CD4-positive, alpha-beta memory T cell (primary cell): Measurements from ENCODE around the gene CPVL. TPM values are rescaled to one million over a fixed set of nuclear protein-coding genes. Genes with fewer than 3 reads are reported as not detected.
A peak's percentile ranks its signal among the peaks of the same experiment; 100 is the strongest.

Experiments used
- CTCF ChIA-PET: fragments of 350-600 bp; sonication (Branson Sonifier 250); formaldehyde crosslinking; loops from one replicate; lab custom pipeline; 2021; ENCODE audit warnings: inconsistent platforms; ENCODE audit not compliant: partially characterized antibody; lab: Charles Lee
- POLR2A ChIA-PET: fragments of 350-600 bp; sonication (Branson Sonifier 250); formaldehyde crosslinking; loops from one replicate; lab custom pipeline; 2021; ENCODE audit not compliant: partially characterized antibody; lab: Charles Lee
- DNase-seq, 5 donors: peaks; one replicate each; pipeline versions ENCODE4 v3.0.0 to v3.0.0-alpha.2; 2020 to 2022; ENCODE audit warnings: mixed read lengths in 1 of 5
- H3K27ac ChIP-seq: one replicate; pipeline ENCODE4 v1.7.0; 2013; ENCODE audit warnings: low read depth, low read length
- H3K27me3 ChIP-seq: 2 replicates; pipeline ENCODE4 v1.7.0; 2013; ENCODE audit warnings: mild to moderate bottlenecking, low read length, moderate library complexity; ENCODE audit not compliant: insufficient read depth
- H3K36me3 ChIP-seq: 2 replicates; pipeline ENCODE4 v1.7.0; 2013; ENCODE audit warnings: mild to moderate bottlenecking, low read length, moderate library complexity; ENCODE audit not compliant: insufficient read depth
- H3K4me1 ChIP-seq: 2 replicates; pipeline ENCODE4 v1.7.0; 2013; ENCODE audit warnings: mild to moderate bottlenecking, low read length, moderate library complexity; ENCODE audit not compliant: insufficient read depth
- H3K4me3 ChIP-seq, 2 donors: one replicate each; pipeline ENCODE4 v1.7.0; 2013; ENCODE audit warnings: low read length in 2 of 2, mild to moderate bottlenecking in 1 of 2
- H3K9me3 ChIP-seq, 2 donors: one replicate each; pipeline ENCODE4 v1.7.0; 2013; ENCODE audit warnings: low read length in 2 of 2, control low read depth in 1 of 2; ENCODE audit not compliant: control insufficient read depth in 1 of 2
- H3K27ac Mint-ChIP-seq, 7 donors: one replicate each; pipeline ENCODE4 v1.8.0; 2020 to 2021; ENCODE audit warnings: mixed read lengths in 7 of 7, mild to moderate bottlenecking in 6 of 7, inconsistent platforms in 3 of 7, moderate library complexity in 3 of 7
- H3K27me3 Mint-ChIP-seq, 2 donors: one replicate each; pipeline ENCODE4 v1.8.0; 2020 to 2021; ENCODE audit warnings: mixed read lengths in 2 of 2
- H3K36me3 Mint-ChIP-seq, 2 donors: one replicate each; pipeline ENCODE4 v1.8.0; 2020 to 2021; ENCODE audit warnings: mixed read lengths in 2 of 2, inconsistent platforms in 1 of 2, mild to moderate bottlenecking in 1 of 2
- H3K4me1 Mint-ChIP-seq, 4 donors: one replicate each; pipeline ENCODE4 v1.8.0; 2020 to 2021; ENCODE audit warnings: mixed read lengths in 4 of 4, mild to moderate bottlenecking in 1 of 4
- H3K4me3 Mint-ChIP-seq, 8 donors: one replicate each; pipeline ENCODE4 v1.8.0; 2020 to 2021; ENCODE audit warnings: mixed read lengths in 8 of 8, mild to moderate bottlenecking in 7 of 8, moderate library complexity in 6 of 8, inconsistent platforms in 3 of 8
- H3K9me3 Mint-ChIP-seq, 8 donors: one replicate each; pipeline ENCODE4 v1.8.0; 2020 to 2021; ENCODE audit warnings: mixed read lengths in 8 of 8, mild to moderate bottlenecking in 5 of 8, inconsistent platforms in 3 of 8, moderate library complexity in 1 of 8
- intact Hi-C: fragments of 100-400 bp; cut with micrococcal nuclease; formaldehyde crosslinking; loops from one replicate; pipeline ENCODE4 v1.15.1; 2023
- polyA plus RNA-seq, 2 donors: library from polyadenylated mRNA; unstranded; fragments of 300-500 nt; fragmentation: Illumina TruSeq; gene quantifications; one replicate each; pipeline ENCODE4 v1.2.3, GENCODE V29; 2021
- total RNA-seq, 2 experiments: library from RNA; stranded (reverse); gene quantifications; one replicate each; pipeline ENCODE4 v1.2.3, GENCODE V29; 2021

CPVL gene
- total and polyA plus RNA-seq, 4 experiments from 2014 or later: 0.61 to 1.6 (median 1.3) TPM; not detected in 1

GRCh38 chr7:28961972-28962371 is 184.4 kb downstream of the CPVL start:
- CTCF ChIA-PET: interaction anchor here (1.5 kb wide), 1 partner anchor 39 kb away, joined by 5 read pairs; no protein-coding TSS in a partner anchor
- no peak for DNase-seq
- Histone ChIP-seq H3K9me3 (no peaks in the 10 kb centered on the region), H3K4me1 (no peaks in the 10 kb centered on the region), H3K36me3 (no peaks in the 10 kb centered on the region), H3K4me3 (no peak overlapping the region), H3K27me3 (peaks cover 4% of the 10 kb centered on the region), H3K27ac (no peak overlapping the region)
- Mint-ChIP-seq H3K36me3 (no peaks in the 10 kb centered on the region), H3K27ac (no peak overlapping the region), H3K4me3 (no peak overlapping the region), H3K4me1 (peaks cover 0 to 7% (median 5%) of the 10 kb centered on the region in 4 donors), H3K27me3 (peaks cover 18 to 19% of the 10 kb centered on the region in 2 donors), H3K9me3 (no peaks in the 10 kb centered on the region)
- intact Hi-C loops: no loop called here
- POLR2A ChIA-PET: no interaction called here

- Mint-ChIP-seq H3K9me3 (no peaks in the 10 kb centered on the region), H3K4me3 (no peak overlapping the region), H3K36me3 (no peaks in the 10 kb centered on the region), H3K4me1 (peaks cover 0 to 8% (median 5%) of the 10 kb centered on the region in 4 donors), H3K27me3 (peaks cover 20 to 22% of the 10 kb centered on the region in 2 donors), H3K27ac (no peak overlapping the region)
- peaks cover 4% of the 10 kb centered on the region for H3K27me3 ChIP-seq
- H3K4me1 ChIP-seq: peaks cover 4% of the 10 kb centered on the region
- H3K4me3 ChIP-seq: no peak overlapping the region
- no peak overlapping the region for H3K27ac ChIP-seq
- no peaks in the 10 kb centered on the region for H3K36me3 ChIP-seq
- H3K9me3 ChIP-seq: no peaks in the 10 kb centered on the region
- CTCF ChIA-PET: no interaction called here
- intact Hi-C loops: no loop called here
- POLR2A ChIA-PET: no interaction called here
- no peak for DNase-seq
These were observed 186.1 kb downstream of the CPVL start for GRCh38 chr7:28960071-28960840.

GRCh38 chr7:28958980-28959347 is 187.4 kb downstream of the CPVL start:
- Mint-ChIP-seq H3K4me3 (peak overlapping the region in 3 of 8 donors; percentile 9 to 48 (median 38)), H3K27me3 (peaks cover 26 to 31% of the 10 kb centered on the region in 2 donors), H3K27ac (no peak overlapping the region), H3K36me3 (no peaks in the 10 kb centered on the region), H3K4me1 (peaks cover 0 to 8% (median 6%) of the 10 kb centered on the region in 4 donors), H3K9me3 (no peaks in the 10 kb centered on the region)
- Histone ChIP-seq H3K4me3 (no peak overlapping the region), H3K27ac (no peak overlapping the region), H3K27me3 (peaks cover 12% of the 10 kb centered on the region), H3K4me1 (peaks cover 4% of the 10 kb centered on the region), H3K36me3 (no peaks in the 10 kb centered on the region), H3K9me3 (no peaks in the 10 kb centered on the region)
- DNase-seq: no peak
- ChIA-PET CTCF (no interaction called here), POLR2A (no interaction called here)
- intact Hi-C loops: no loop called here

GRCh38 chr7:28958235-28958979 is 187.9 kb downstream of the CPVL start, which contains the start of gene TRIL:
TSS of gene TRIL (minus strand) at chr7:28958330. CDS start at chr7:28958046, 284 bp downstream.
- Histone ChIP-seq H3K4me1 (peaks cover 4% of the 10 kb centered on the region), H3K9me3 (no peaks in the 10 kb centered on the region), H3K4me3 (no peak within 1 kb of the TSS), H3K36me3 (no peaks in the 10 kb centered on the region), H3K27ac (no peak within 1 kb of the TSS), H3K27me3 (peaks cover 12% of the 10 kb centered on the region)
- intact Hi-C loops: no loop called here
- H3K4me3 Mint-ChIP-seq: peak within 1 kb of the TSS in 6 of 8 donors; percentile 29 to 59 (median 50)
- POLR2A ChIA-PET: no interaction called here
- H3K27ac Mint-ChIP-seq: peak within 1 kb of the TSS in 1 of 7 donors; percentile 61
- DNase-seq: no peak
- no peaks in the 10 kb centered on the region for H3K9me3 Mint-ChIP-seq
- H3K27me3 Mint-ChIP-seq: peaks cover 26 to 36% of the 10 kb centered on the region in 2 donors
- H3K4me1 Mint-ChIP-seq: peaks cover 0 to 8% (median 6%) of the 10 kb centered on the region in 4 donors
- H3K36me3 Mint-ChIP-seq: no peaks in the 10 kb centered on the region
- CTCF ChIA-PET: no interaction called here

- Mint-ChIP-seq H3K27me3 (peaks cover 28 to 42% of the 10 kb centered on the region in 2 donors), H3K4me1 (peaks cover 0 to 8% (median 6%) of the 10 kb centered on the region in 4 donors), H3K9me3 (no peaks in the 10 kb centered on the region), H3K27ac (peak overlapping the region in 1 of 7 donors; percentile 61), H3K36me3 (no peaks in the 10 kb centered on the region), H3K4me3 (peak overlapping the region in 2 of 8 donors; percentile 54 to 59)
- Histone ChIP-seq H3K4me1 (peaks cover 4% of the 10 kb centered on the region), H3K27ac (no peak overlapping the region), H3K36me3 (no peaks in the 10 kb centered on the region), H3K9me3 (no peaks in the 10 kb centered on the region), H3K4me3 (no peak overlapping the region), H3K27me3 (peaks cover 12% of the 10 kb centered on the region)
- DNase-seq: no peak
- CTCF ChIA-PET: interaction anchor here (1.1 to 1.6 kb wide), 2 partner anchors 30 to 31 kb away, joined by 3 to 6 read pairs; no protein-coding TSS in a partner anchor
- intact Hi-C loops: no loop called here
- POLR2A ChIA-PET: no interaction called here
These were observed 188.5 kb downstream of the CPVL start for GRCh38 chr7:28957751-28958234.

- Mint-ChIP-seq H3K9me3 (no peaks in the 10 kb centered on the region), H3K27ac (peak overlapping the region in 1 of 7 donors; percentile 61), H3K4me3 (peak overlapping the region in 6 of 8 donors; percentile 29 to 59 (median 50)), H3K27me3 (peaks cover 28 to 44% of the 10 kb centered on the region in 2 donors), H3K4me1 (peaks cover 0 to 8% (median 6%) of the 10 kb centered on the region in 4 donors), H3K36me3 (no peaks in the 10 kb centered on the region)
- H3K4me1 ChIP-seq: peaks cover 4% of the 10 kb centered on the region
- H3K4me3 ChIP-seq: no peak overlapping the region
- no peaks in the 10 kb centered on the region for H3K9me3 ChIP-seq
- H3K36me3 ChIP-seq: no peaks in the 10 kb centered on the region
- H3K27ac ChIP-seq: no peak overlapping the region
- intact Hi-C loops: no loop called here
- no peak for DNase-seq
- peaks cover 12% of the 10 kb centered on the region for H3K27me3 ChIP-seq
- ChIA-PET POLR2A (no interaction called here), CTCF (interaction anchor here (1.1 to 1.6 kb wide), 2 partner anchors 30 to 31 kb away, joined by 3 to 6 read pairs; no protein-coding TSS in a partner anchor)
These were observed 189.1 kb downstream of the CPVL start for GRCh38 chr7:28957064-28957750.
